Epithelial cell of umbilical artery (primary cell): ENCODE data around the gene CDC42BPA. TPM values are rescaled to one million over a fixed set of nuclear protein-coding genes. Genes with fewer than 3 reads are reported as not detected.

Experiments used
- total RNA-seq: library from RNA; depleted of rRNA; stranded (reverse); fragments of >200 nt; gene quantifications from 2 replicates; pipeline ENCODE4 v1.2.3, GENCODE V29; 2014

Gene CDC42BPA, protein sequence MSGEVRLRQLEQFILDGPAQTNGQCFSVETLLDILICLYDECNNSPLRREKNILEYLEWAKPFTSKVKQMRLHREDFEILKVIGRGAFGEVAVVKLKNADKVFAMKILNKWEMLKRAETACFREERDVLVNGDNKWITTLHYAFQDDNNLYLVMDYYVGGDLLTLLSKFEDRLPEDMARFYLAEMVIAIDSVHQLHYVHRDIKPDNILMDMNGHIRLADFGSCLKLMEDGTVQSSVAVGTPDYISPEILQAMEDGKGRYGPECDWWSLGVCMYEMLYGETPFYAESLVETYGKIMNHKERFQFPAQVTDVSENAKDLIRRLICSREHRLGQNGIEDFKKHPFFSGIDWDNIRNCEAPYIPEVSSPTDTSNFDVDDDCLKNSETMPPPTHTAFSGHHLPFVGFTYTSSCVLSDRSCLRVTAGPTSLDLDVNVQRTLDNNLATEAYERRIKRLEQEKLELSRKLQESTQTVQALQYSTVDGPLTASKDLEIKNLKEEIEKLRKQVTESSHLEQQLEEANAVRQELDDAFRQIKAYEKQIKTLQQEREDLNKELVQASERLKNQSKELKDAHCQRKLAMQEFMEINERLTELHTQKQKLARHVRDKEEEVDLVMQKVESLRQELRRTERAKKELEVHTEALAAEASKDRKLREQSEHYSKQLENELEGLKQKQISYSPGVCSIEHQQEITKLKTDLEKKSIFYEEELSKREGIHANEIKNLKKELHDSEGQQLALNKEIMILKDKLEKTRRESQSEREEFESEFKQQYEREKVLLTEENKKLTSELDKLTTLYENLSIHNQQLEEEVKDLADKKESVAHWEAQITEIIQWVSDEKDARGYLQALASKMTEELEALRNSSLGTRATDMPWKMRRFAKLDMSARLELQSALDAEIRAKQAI (N-terminal part only)
- 71.8 and 83.9 TPM in 2 replicates for total RNA-seq

GRCh38 chr1:227318016-227318852 is at the start of gene CDC42BPA:
Gene CDC42BPA (minus strand): TSS chr1:227318492. CDS start chr1:227317182, 1,310 bp downstream.

DNA sequence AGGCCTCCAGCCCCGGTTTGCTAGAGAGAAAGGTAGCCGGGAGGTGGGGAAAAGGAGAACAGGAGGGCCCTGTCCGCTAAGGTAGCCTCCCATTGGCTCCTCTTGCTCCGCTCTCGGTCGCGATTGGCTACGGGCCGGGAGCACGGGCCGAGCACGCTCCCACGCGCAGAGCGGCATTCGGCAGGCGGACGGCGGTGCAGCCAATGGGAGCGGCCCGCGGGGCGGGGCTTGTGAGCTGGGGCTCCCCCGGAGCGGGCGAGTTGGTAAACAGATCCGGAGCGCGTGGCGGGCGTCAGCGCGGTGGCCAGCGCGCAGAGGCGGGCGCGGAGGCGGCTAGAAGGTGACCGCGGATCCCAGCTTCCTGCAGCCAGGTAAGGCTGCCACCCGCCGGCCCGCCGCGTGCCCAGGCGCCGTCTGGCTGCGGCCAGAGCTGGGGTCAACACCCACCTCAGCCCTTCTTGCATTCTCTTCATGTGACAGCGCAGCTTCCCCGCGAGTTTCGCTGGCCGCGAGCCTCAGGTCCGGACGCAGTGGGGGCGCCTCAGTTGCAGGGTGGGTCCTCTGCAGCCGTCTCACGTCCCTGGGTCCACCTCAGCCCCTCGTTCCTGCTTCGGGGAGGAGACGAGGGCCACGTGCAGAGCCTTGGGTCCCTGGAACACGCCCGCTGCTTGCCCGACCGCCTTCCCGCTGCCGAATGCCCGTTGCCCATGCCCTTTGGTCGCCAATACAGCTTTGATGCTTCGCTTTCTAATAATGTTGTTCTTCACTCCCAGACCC is 378.1 kb downstream of the CDC42BPA start, which contains the start of gene COQ8A:
Gene COQ8A (plus strand): TSS at position 266 of the 777 bp plus-strand sequence. CDS start 21,092 bp downstream, outside the sequence.

Other genes with a start within 250 kb of the CDC42BPA start
- 11.6 and 11.7 TPM in 2 replicates for gene ZNF678, start 245.1 kb upstream of the CDC42BPA start, total RNA-seq